IMR-90 (cell line): ENCODE measurements around the gene SLC9A5. TPM values are rescaled to one million over a fixed set of nuclear protein-coding genes. Genes with fewer than 3 reads are reported as not detected.

Experiments used
- ATAC-seq: fragments of 200-7000 bp; cut with Tn5 transposase; 2 replicates; pipeline ENCODE4 v1.9.1; 2020; ENCODE audit warnings: low read depth, mild to moderate bottlenecking, moderate library complexity
- BruUV-seq: library from RNA; stranded (reverse); fragments of 400-500 nt; replicated peaks from 2 replicates; lab custom pipeline; 2021; lab: Mats Ljungman, UMichigan
- CTCF ChIA-PET: fragments of 300-600 bp; formaldehyde crosslinking; extraction: SDS; loops from one replicate; lab custom pipeline; 2021; ENCODE audit warnings: antibody characterized with exemption; lab: Yijun Ruan, JAX
- POLR2A ChIA-PET: fragments of 300-600 bp; sonication (Branson Sonifier 250); formaldehyde crosslinking; loops from one replicate; lab custom pipeline; 2022; ENCODE audit warnings: antibody characterized with exemption; ENCODE audit not compliant: unreplicated experiment; lab: Charles Lee
- DNase-seq: peaks from one replicate; pipeline ENCODE4 v3.0.0; 2013
- H2AFZ ChIP-seq: replicated peaks from 2 replicates; pipeline ENCODE3; 2013; ENCODE audit warnings: low read length, mild to moderate bottlenecking; ENCODE audit not compliant: poor library complexity
- H2AK5ac ChIP-seq: 2 replicates; pipeline ENCODE4 v1.6.1; 2013; ENCODE audit warnings: low read depth, low read length, inconsistent platforms
- H2AK9ac ChIP-seq: replicated peaks from 2 replicates; pipeline ENCODE3; 2013; ENCODE audit warnings: mild to moderate bottlenecking, low read depth, low read length, moderate library complexity; ENCODE audit not compliant: poor library complexity
- H2BK120ac ChIP-seq: 2 replicates; pipeline ENCODE4 v1.6.1; 2013; ENCODE audit warnings: low read depth, low read length, inconsistent platforms
- H2BK15ac ChIP-seq: 3 replicates; pipeline ENCODE4 v1.6.1; 2013; ENCODE audit warnings: low read depth, low read length, inconsistent platforms
- H2BK20ac ChIP-seq: 2 replicates; pipeline ENCODE4 v1.6.1; 2013; ENCODE audit warnings: low read depth, mild to moderate bottlenecking, inconsistent platforms, low read length, moderate library complexity
- H2BK5ac ChIP-seq: 2 replicates; pipeline ENCODE4 v1.6.1; 2013; ENCODE audit warnings: mild to moderate bottlenecking, low read depth, low read length, inconsistent platforms; ENCODE audit not compliant: poor library complexity, severe bottlenecking
- H3K14ac ChIP-seq: replicated peaks from 2 replicates; pipeline ENCODE4 v1.6.1; 2013; ENCODE audit warnings: low read depth, low read length, inconsistent platforms
- H3K18ac ChIP-seq: 2 replicates; pipeline ENCODE4 v1.6.1; 2013; ENCODE audit warnings: low read depth, low read length, control low read depth
- H3K23ac ChIP-seq: 2 replicates; pipeline ENCODE4 v1.6.1; 2013; ENCODE audit warnings: low read depth, low read length, inconsistent platforms
- H3K27ac ChIP-seq: 2 replicates; pipeline ENCODE4 v1.5.1; 2013; ENCODE audit warnings: mild to moderate bottlenecking, control low read depth, low read length; ENCODE audit not compliant: insufficient read depth
- H3K27me3 ChIP-seq: 2 replicates; pipeline ENCODE4 v1.6.1; 2013; ENCODE audit warnings: low read length; ENCODE audit not compliant: control insufficient read depth, insufficient read depth
- H3K36me3 ChIP-seq: 2 replicates; pipeline ENCODE4 v1.6.1; 2013; ENCODE audit warnings: low read length, mixed read lengths; ENCODE audit not compliant: control insufficient read depth, insufficient read depth
- H3K4ac ChIP-seq: 2 replicates; pipeline ENCODE4 v1.6.1; 2013; ENCODE audit warnings: low read depth, low read length, inconsistent platforms
- H3K4me1 ChIP-seq: 2 replicates; pipeline ENCODE4 v1.6.1; 2013; ENCODE audit warnings: low read length, mixed read lengths; ENCODE audit not compliant: control insufficient read depth, insufficient read depth
- H3K4me2 ChIP-seq: 2 replicates; pipeline ENCODE4 v1.6.1; 2013; ENCODE audit warnings: low read depth, mild to moderate bottlenecking, control low read depth, low read length, moderate library complexity
- H3K4me3 ChIP-seq: 2 replicates; pipeline ENCODE4 v1.5.1; 2013; ENCODE audit warnings: low read depth, mild to moderate bottlenecking, control low read depth, low read length, moderate library complexity; ENCODE audit not compliant: insufficient read depth
- H3K56ac ChIP-seq: 2 replicates; pipeline ENCODE4 v1.6.1; 2013; ENCODE audit warnings: low read length, inconsistent platforms; ENCODE audit not compliant: insufficient read depth; ENCODE audit errors: extremely low read depth
- H3K79me1 ChIP-seq, 2 experiments: 2 replicates each; pipeline ENCODE4 v1.6.1; 2013; ENCODE audit warnings: low read length in 2 of 2, inconsistent platforms in 1 of 2, low read depth in 1 of 2
- H3K9ac ChIP-seq: 2 replicates; pipeline ENCODE4 v1.6.1; 2013; ENCODE audit warnings: low read depth, low read length, control low read depth
- H3K9me1 ChIP-seq: 2 replicates; pipeline ENCODE4 v1.6.1; 2013; ENCODE audit warnings: low read length, inconsistent platforms; ENCODE audit not compliant: insufficient read depth
- H3K9me3 ChIP-seq: 2 replicates; pipeline ENCODE4 v1.6.1; 2013; ENCODE audit warnings: low read length; ENCODE audit not compliant: control insufficient read depth, insufficient read depth
- H4K20me1 ChIP-seq: 2 replicates; pipeline ENCODE4 v1.6.1; 2013; ENCODE audit warnings: low read length, inconsistent platforms; ENCODE audit not compliant: insufficient read depth
- H4K5ac ChIP-seq: 2 replicates; pipeline ENCODE4 v1.6.1; 2013; ENCODE audit warnings: mild to moderate bottlenecking, low read depth, low read length, control low read depth
- H4K8ac ChIP-seq, 2 experiments: 2 replicates each; pipeline ENCODE4 v1.6.1; 2013; ENCODE audit warnings: low read depth in 2 of 2, low read length in 2 of 2, control low read depth in 1 of 2, inconsistent platforms in 1 of 2
- H4K91ac ChIP-seq: 2 replicates; pipeline ENCODE4 v1.6.1; 2013; ENCODE audit warnings: low read depth, low read length, inconsistent platforms; ENCODE audit not compliant: insufficient read depth
- BHLHE40 ChIP-seq: fragments of 150-350 bp; IDR thresholded peaks from 2 replicates; pipeline ENCODE4 v1.6.1; 2016; ENCODE audit warnings: mild to moderate bottlenecking, low read depth, low read length
- CEBPB ChIP-seq: IDR thresholded peaks from 2 replicates; pipeline ENCODE4 v1.6.1; 2012; ENCODE audit warnings: low read depth, low read length, improper control_type of control experiment
- CHD1 ChIP-seq: IDR thresholded peaks from 2 replicates; pipeline ENCODE4 v1.6.1; 2012; ENCODE audit warnings: low read depth, low read length, improper control_type of control experiment
- FOS ChIP-seq: fragments of 150-350 bp; IDR thresholded peaks from 2 replicates; pipeline ENCODE4 v1.6.1; 2016; ENCODE audit warnings: low read depth, low read length
- MAFK ChIP-seq: IDR thresholded peaks from 2 replicates; pipeline ENCODE4 v1.6.1; 2012; ENCODE audit warnings: low read depth, low read length, improper control_type of control experiment
- MAZ ChIP-seq: IDR thresholded peaks from 2 replicates; pipeline ENCODE4 v1.6.1; 2012; ENCODE audit warnings: low read depth, mild to moderate bottlenecking, low read length, improper control_type of control experiment, moderate library complexity, borderline replicate concordance
- MXI1 ChIP-seq: IDR thresholded peaks from 2 replicates; pipeline ENCODE4 v1.6.1; 2012; ENCODE audit warnings: low read depth, mild to moderate bottlenecking, low read length, moderate library complexity, borderline replicate concordance
- NFE2L2 ChIP-seq: fragments of 150-350 bp; IDR thresholded peaks from 2 replicates; pipeline ENCODE4 v1.6.1; 2016; ENCODE audit warnings: low read depth, mild to moderate bottlenecking, low read length
- POLR2A ChIP-seq: IDR thresholded peaks from 2 replicates; pipeline ENCODE4 v1.6.1; 2012; ENCODE audit warnings: mild to moderate bottlenecking, low read depth, low read length
- RAD21 ChIP-seq: IDR thresholded peaks from 2 replicates; pipeline ENCODE4 v1.6.1; 2012; ENCODE audit warnings: low read length, improper control_type of control experiment
- RCOR1 ChIP-seq: IDR thresholded peaks from 2 replicates; pipeline ENCODE4 v1.6.1; 2012; ENCODE audit warnings: mild to moderate bottlenecking, low read length, improper control_type of control experiment; ENCODE audit not compliant: insufficient replicate concordance
- RFX5 ChIP-seq: IDR thresholded peaks from 2 replicates; pipeline ENCODE4 v1.8.0; 2012; ENCODE audit warnings: low read depth, mild to moderate bottlenecking, low read length, moderate library complexity
- SMC3 ChIP-seq: fragments of 150-350 bp; IDR thresholded peaks from 2 replicates; pipeline ENCODE4 v1.6.1; 2016; ENCODE audit warnings: low read depth, mild to moderate bottlenecking, antibody characterized with exemption, low read length, moderate library complexity
- WGBS, 2 experiments: methylation state at CpG; one replicate each; pipeline versions ENCODE4 v1.1.5 to v1.1.7; 2013; ENCODE audit warnings: missing lambda C conversion rate in 2 of 2; ENCODE audit not compliant: insufficient read length in 1 of 2; ENCODE audit errors: extremely low coverage in 2 of 2; 5-methylcytosine and 5-hydroxymethylcytosine counted together
- dilution Hi-C: fragments of 300-500 bp; cut with HindIII; formaldehyde crosslinking; loops from one replicate; pipeline ENCODE4 v1.14.3; 2018; ENCODE audit warnings: low sequenced_read_pairs; ENCODE audit not compliant: unreplicated experiment
- in situ Hi-C: fragments of 300-500 bp; cut with MboI; formaldehyde crosslinking; loops from 3 replicates; pipeline ENCODE4 v1.14.3; 2019; ENCODE audit warnings: low sequenced_read_pairs, inconsistent platforms, mixed read lengths
- intact Hi-C: fragments of 100-400 bp; cut with micrococcal nuclease; formaldehyde crosslinking; loops from 2 replicates; pipeline ENCODE4 v1.10.0; 2022
- polyA plus RNA-seq, 3 experiments: library from polyadenylated mRNA; depleted of rRNA; stranded (reverse); fragments of >200 nt; gene quantifications; 2 replicates each; pipeline ENCODE4 v1.2.3, GENCODE V29; 2012; ENCODE audit warnings: low replicate concordance in 1 of 3
- total RNA-seq: library from RNA; depleted of rRNA; stranded (reverse); fragments of >200 nt; gene quantifications from 2 replicates; pipeline ENCODE4 v1.2.3, GENCODE V29; 2012
- TF ChIP-seq, protein P1 (sequence below): fragments of 150-350 bp; IDR thresholded peaks from 2 replicates; pipeline ENCODE4 v1.6.1; 2017; ENCODE audit warnings: mild to moderate bottlenecking, antibody characterized with exemption, low read length, low read depth
- TF ChIP-seq, protein P2 (sequence below): fragments of 150-350 bp; IDR thresholded peaks from 2 replicates; pipeline ENCODE4 v1.6.1; 2016; ENCODE audit warnings: low read depth, mild to moderate bottlenecking, low read length, moderate library complexity, borderline replicate concordance
- TF ChIP-seq, protein P3 (sequence below): conservative IDR thresholded peaks from 2 replicates; pipeline ENCODE4 v1.5.1; 2012; ENCODE audit warnings: mild to moderate bottlenecking, low read depth, low read length, improper control_type of control experiment

SLC9A5 gene
- total and polyA plus RNA-seq, 2 of the 4 experiments (the other 2 are of a cell fraction), result 1.8 to 5.7 TPM

DNA sequence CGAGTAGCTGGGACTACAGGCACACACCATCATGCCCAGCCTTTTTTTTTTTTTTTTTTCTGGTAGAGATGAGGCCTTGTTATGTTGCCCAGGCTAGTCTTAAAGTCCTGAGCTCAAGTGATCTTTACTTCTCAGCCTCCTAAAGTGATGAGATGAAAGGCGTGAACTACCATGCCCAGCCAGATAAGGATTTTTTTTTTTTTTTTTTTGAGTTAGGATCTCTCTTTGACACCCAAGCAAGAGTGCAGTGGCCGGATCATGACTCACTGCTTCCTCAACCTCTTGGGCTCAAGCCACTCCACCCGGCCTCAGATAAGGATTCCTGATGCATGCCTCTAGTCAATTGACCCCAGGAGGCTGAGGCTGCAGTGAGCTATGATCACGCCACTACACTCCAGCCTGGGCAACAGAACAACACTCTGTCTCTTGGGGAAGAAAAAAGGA, 19.4 kb downstream of the SLC9A5 start:
- Histone ChIP-seq H3K9ac (no peak overlapping the region), H4K5ac (no peak overlapping the region), H3K4ac (peak overlapping the region; percentile 33; the same call in 1 of the 2 replicates), H3K18ac (peak overlapping the region; percentile 30; the same call in 1 of the 2 replicates), H3K27ac (no peak overlapping the region), H3K4me2 (no peak overlapping the region), H4K8ac (no peak overlapping the region), H4K20me1 (no peaks in the 10 kb centered on the region), H3K56ac (no peak overlapping the region), H2AFZ (no peak overlapping the region), H2AK9ac (no peak overlapping the region), H3K4me1 (peaks cover 7% of the 10 kb centered on the region), H2BK15ac (peak overlapping the region; percentile 43; the same call in 1 of the 3 replicates), H3K9me1 (peaks cover 10% of the 10 kb centered on the region; the same call in 1 of the 2 replicates), H3K4me3 (no peak overlapping the region), H2BK120ac (peak overlapping the region; percentile 57), H3K79me1 (peaks cover 0 to 4% of the 10 kb centered on the region in 2 experiments; a peak in 1 of 4 replicates), H3K14ac (no peak overlapping the region), H2AK5ac (peak overlapping the region; percentile 0; the same call in 1 of the 2 replicates), H3K23ac (no peak overlapping the region), H3K9me3 (no peaks in the 10 kb centered on the region), H2BK5ac (peak overlapping the region; percentile 39), H2BK20ac (peak overlapping the region; percentile 13; the same call in 1 of the 2 replicates), H3K36me3 (peaks cover 6% of the 10 kb centered on the region), H3K27me3 (no peaks in the 10 kb centered on the region), H4K91ac (no peak overlapping the region)
- intact Hi-C loops, result no loop called here
- ATAC-seq (peak; percentile 97), DNase-seq (peak; percentile 93)
- no TSS peak for BruUV-seq
- TF ChIP-seq POLR2A (no peak), MXI1 (peak; percentile 52; the same call in 1 of the 2 replicates), RAD21 (peak; percentile 30), MAFK (no peak), SMC3 (peak; percentile 33; the same call in 1 of the 2 replicates), CEBPB (no peak), BHLHE40 (peak; percentile 61), RFX5 (no peak), NFE2L2 (no peak), MAZ (peak; percentile 32; the same call in 1 of the 2 replicates), RCOR1 (no peak), CHD1 (no peak), FOS (peak; percentile 67)
- TF ChIP-seq, protein P1, sequence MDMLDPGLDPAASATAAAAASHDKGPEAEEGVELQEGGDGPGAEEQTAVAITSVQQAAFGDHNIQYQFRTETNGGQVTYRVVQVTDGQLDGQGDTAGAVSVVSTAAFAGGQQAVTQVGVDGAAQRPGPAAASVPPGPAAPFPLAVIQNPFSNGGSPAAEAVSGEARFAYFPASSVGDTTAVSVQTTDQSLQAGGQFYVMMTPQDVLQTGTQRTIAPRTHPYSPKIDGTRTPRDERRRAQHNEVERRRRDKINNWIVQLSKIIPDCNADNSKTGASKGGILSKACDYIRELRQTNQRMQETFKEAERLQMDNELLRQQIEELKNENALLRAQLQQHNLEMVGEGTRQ, result no peak
- TF ChIP-seq, protein P2, sequence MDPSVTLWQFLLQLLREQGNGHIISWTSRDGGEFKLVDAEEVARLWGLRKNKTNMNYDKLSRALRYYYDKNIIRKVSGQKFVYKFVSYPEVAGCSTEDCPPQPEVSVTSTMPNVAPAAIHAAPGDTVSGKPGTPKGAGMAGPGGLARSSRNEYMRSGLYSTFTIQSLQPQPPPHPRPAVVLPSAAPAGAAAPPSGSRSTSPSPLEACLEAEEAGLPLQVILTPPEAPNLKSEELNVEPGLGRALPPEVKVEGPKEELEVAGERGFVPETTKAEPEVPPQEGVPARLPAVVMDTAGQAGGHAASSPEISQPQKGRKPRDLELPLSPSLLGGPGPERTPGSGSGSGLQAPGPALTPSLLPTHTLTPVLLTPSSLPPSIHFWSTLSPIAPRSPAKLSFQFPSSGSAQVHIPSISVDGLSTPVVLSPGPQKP, result no peak
- TF ChIP-seq, protein P3, sequence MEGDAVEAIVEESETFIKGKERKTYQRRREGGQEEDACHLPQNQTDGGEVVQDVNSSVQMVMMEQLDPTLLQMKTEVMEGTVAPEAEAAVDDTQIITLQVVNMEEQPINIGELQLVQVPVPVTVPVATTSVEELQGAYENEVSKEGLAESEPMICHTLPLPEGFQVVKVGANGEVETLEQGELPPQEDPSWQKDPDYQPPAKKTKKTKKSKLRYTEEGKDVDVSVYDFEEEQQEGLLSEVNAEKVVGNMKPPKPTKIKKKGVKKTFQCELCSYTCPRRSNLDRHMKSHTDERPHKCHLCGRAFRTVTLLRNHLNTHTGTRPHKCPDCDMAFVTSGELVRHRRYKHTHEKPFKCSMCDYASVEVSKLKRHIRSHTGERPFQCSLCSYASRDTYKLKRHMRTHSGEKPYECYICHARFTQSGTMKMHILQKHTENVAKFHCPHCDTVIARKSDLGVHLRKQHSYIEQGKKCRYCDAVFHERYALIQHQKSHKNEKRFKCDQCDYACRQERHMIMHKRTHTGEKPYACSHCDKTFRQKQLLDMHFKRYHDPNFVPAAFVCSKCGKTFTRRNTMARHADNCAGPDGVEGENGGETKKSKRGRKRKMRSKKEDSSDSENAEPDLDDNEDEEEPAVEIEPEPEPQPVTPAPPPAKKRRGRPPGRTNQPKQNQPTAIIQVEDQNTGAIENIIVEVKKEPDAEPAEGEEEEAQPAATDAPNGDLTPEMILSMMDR, result no peak
- dilution Hi-C loops, result no loop called here
- WGBS, 2 experiments, result no CpG with 5 or more reads among the region's 5 CpGs
- in situ Hi-C loops, result no loop called here
- ChIA-PET CTCF (no interaction called here), POLR2A (interaction anchor here (0.7 kb wide), 1 partner anchor 115 kb away, joined by 7 read pairs; no protein-coding TSS in a partner anchor)
